Endothelial cell of umbilical vein (primary cell): ENCODE results near the gene TTBK1. TPM values are rescaled to one million over a fixed set of nuclear protein-coding genes. Genes with fewer than 3 reads are reported as not detected.

Experiments
- BruUV-seq: library from RNA; stranded (reverse); fragments of 400-500 nt; replicated peaks from 2 replicates; lab custom pipeline; 2021; lab: Mats Ljungman, UMichigan
- CTCF ChIA-PET: fragments of 300-600, 350-600 bp; sonication (Branson Sonifier 250); formaldehyde crosslinking; loops from one replicate; lab custom pipeline; 2021; ENCODE audit warnings: antibody characterized with exemption, inconsistent platforms; lab: Charles Lee
- POLR2A ChIA-PET: fragments of 300-600, 350-600 bp; sonication (Branson Sonifier 250); formaldehyde crosslinking; loops from one replicate; lab custom pipeline; 2021; ENCODE audit warnings: antibody characterized with exemption, inconsistent platforms; lab: Charles Lee
- DNase-seq: peaks from one replicate; pipeline ENCODE4 v3.0.0-alpha.2; 2011; ENCODE audit warnings: low read depth, low spot score
- FAIRE-seq: peaks from 2 replicates; lab custom pipeline; 2011; peaks lifted over from hg19 to GRCh38; lab: Jason Lieb, UNC
- H2AFZ ChIP-seq: 2 replicates; pipeline ENCODE4 v1.6.0; 2012; ENCODE audit warnings: low read depth, low read length, control low read depth, inconsistent platforms
- H3K27ac ChIP-seq: 2 replicates; pipeline ENCODE4 v1.5.1; 2011; ENCODE audit warnings: low read depth, mild to moderate bottlenecking, control low read depth, low read length, moderate library complexity; ENCODE audit not compliant: insufficient read depth
- H3K27me3 ChIP-seq, 2 experiments: 2 replicates each; pipeline versions ENCODE4 v1.6.0 to v1.6.1; 2011; ENCODE audit warnings: low read length in 2 of 2, mixed read lengths in 1 of 2; ENCODE audit not compliant: control insufficient read depth in 2 of 2, insufficient read depth in 2 of 2
- H3K36me3 ChIP-seq, 2 experiments: 2 replicates in 1 of 2; 3 replicates in 1 of 2; pipeline ENCODE4 v1.5.1; 2011; ENCODE audit warnings: low read length in 2 of 2, mild to moderate bottlenecking in 1 of 2, moderate library complexity in 1 of 2; ENCODE audit not compliant: control insufficient read depth in 2 of 2, insufficient read depth in 2 of 2; ENCODE audit errors: extremely low read depth in 1 of 2
- H3K4me1 ChIP-seq: 3 replicates; pipeline ENCODE4 v1.5.1; 2011; ENCODE audit warnings: mild to moderate bottlenecking, low read length; ENCODE audit not compliant: control insufficient read depth, insufficient read depth; ENCODE audit errors: extremely low read depth
- H3K4me2 ChIP-seq: 2 replicates; pipeline ENCODE4 v1.6.1; 2011; ENCODE audit warnings: low read length, control low read depth, mixed read lengths; ENCODE audit not compliant: insufficient read depth
- H3K4me3 ChIP-seq, 3 experiments: fragments of 200-600 bp in 1 of 3; sonication (generic), shearing (Covaris generic) in 1 of 3; replicated peaks in 1 of 3; 2 replicates each; pipeline ENCODE4 v1.5.1; 2011 to 2016; ENCODE audit warnings: control low read depth in 3 of 3, low read length in 3 of 3, mild to moderate bottlenecking in 2 of 3, inconsistent platforms in 1 of 3, low read depth in 1 of 3, moderate library complexity in 1 of 3; ENCODE audit not compliant: insufficient read depth in 1 of 3
- H3K79me2 ChIP-seq: 2 replicates; pipeline ENCODE4 v1.6.0; 2012; ENCODE audit warnings: low read length, inconsistent platforms; ENCODE audit not compliant: control insufficient read depth, insufficient read depth
- H3K9ac ChIP-seq: replicated peaks from 2 replicates; pipeline ENCODE3; 2011; ENCODE audit warnings: low read length, control low read depth; ENCODE audit not compliant: insufficient read depth; ENCODE audit errors: extremely low read depth
- H3K9me1 ChIP-seq: replicated peaks from 3 replicates; pipeline ENCODE4 v1.6.0; 2011; ENCODE audit warnings: mild to moderate bottlenecking, low read length; ENCODE audit not compliant: control insufficient read depth, insufficient read depth; ENCODE audit errors: extremely low read depth
- H3K9me3 ChIP-seq: replicated peaks from 2 replicates; pipeline ENCODE4 v1.5.1; 2012; ENCODE audit warnings: low read length, inconsistent platforms; ENCODE audit not compliant: control insufficient read depth, insufficient read depth
- H4K20me1 ChIP-seq: replicated peaks from 2 replicates; pipeline ENCODE3; 2011; ENCODE audit warnings: mild to moderate bottlenecking, low read length; ENCODE audit not compliant: control insufficient read depth, insufficient read depth; ENCODE audit errors: extremely low read depth
- CTCF ChIP-seq, 2 donors: IDR thresholded peaks; 1 replicate in 1 of 2; 2 replicates in 1 of 2; pipeline ENCODE4 v1.5.1; 2011; ENCODE audit warnings: low read length in 2 of 2, mild to moderate bottlenecking in 2 of 2, moderate library complexity in 2 of 2, control low read depth in 1 of 2, inconsistent platforms in 1 of 2, low read depth in 1 of 2; ENCODE audit not compliant: insufficient read depth in 1 of 2; ENCODE audit errors: extremely low read depth in 1 of 2
- EZH2 ChIP-seq: IDR thresholded peaks from 2 replicates; pipeline ENCODE4 v1.6.1; 2012; ENCODE audit warnings: borderline replicate concordance, low read depth, mild to moderate bottlenecking, moderate library complexity, low read length, inconsistent platforms; ENCODE audit not compliant: severe bottlenecking
- FOS ChIP-seq: IDR thresholded peaks from 2 replicates; pipeline ENCODE4 v1.6.1; 2011; ENCODE audit warnings: mild to moderate bottlenecking, low read length, moderate library complexity, borderline replicate concordance; ENCODE audit not compliant: insufficient read depth
- GATA2 ChIP-seq: IDR thresholded peaks from 2 replicates; pipeline ENCODE4 v1.7.0; 2011; ENCODE audit warnings: low read depth, mild to moderate bottlenecking, moderate library complexity, mixed read lengths, low read length; ENCODE audit not compliant: insufficient read length, insufficient read depth
- JUN ChIP-seq: IDR thresholded peaks from 2 replicates; pipeline ENCODE4 v1.6.1; 2011; ENCODE audit warnings: borderline replicate concordance, low read depth; ENCODE audit not compliant: insufficient read length, insufficient read depth
- MAX ChIP-seq: IDR thresholded peaks from 2 replicates; pipeline ENCODE4 v1.6.1; 2011; ENCODE audit not compliant: insufficient read depth, insufficient read length
- dilution Hi-C: fragments of 300-500 bp; cut with MboI; formaldehyde crosslinking; loops from one replicate; pipeline ENCODE4 v1.15.0; 2019; ENCODE audit warnings: low sequenced_read_pairs; ENCODE audit not compliant: extremely low pct_ligation_motif_present
- intact Hi-C: fragments of 100-400 bp; cut with micrococcal nuclease; formaldehyde crosslinking; loops from one replicate; pipeline ENCODE4 v1.10.0; 2022
- polyA plus RNA-seq, 4 experiments: library from polyadenylated mRNA; depleted of rRNA in 3 of 4; stranded (reverse) in 3 of 4; unstranded in 1 of 4; fragments of >200 nt; gene quantifications; 2 replicates each; pipeline versions ENCODE4 v1.2.1 to v1.2.3, GENCODE V29; 2011 to 2012; ENCODE audit warnings: missing spikeins in 1 of 4
- total RNA-seq: library from RNA; stranded (reverse); gene quantifications from 2 replicates; pipeline ENCODE4 v1.2.3, GENCODE V29; 2021

TTBK1 gene
- total and polyA plus RNA-seq, 2 donors (not counting 3 experiments of a cell fraction or from before 2014, with no cell fraction given): 0.06 TPM; not detected in 1

DNA sequence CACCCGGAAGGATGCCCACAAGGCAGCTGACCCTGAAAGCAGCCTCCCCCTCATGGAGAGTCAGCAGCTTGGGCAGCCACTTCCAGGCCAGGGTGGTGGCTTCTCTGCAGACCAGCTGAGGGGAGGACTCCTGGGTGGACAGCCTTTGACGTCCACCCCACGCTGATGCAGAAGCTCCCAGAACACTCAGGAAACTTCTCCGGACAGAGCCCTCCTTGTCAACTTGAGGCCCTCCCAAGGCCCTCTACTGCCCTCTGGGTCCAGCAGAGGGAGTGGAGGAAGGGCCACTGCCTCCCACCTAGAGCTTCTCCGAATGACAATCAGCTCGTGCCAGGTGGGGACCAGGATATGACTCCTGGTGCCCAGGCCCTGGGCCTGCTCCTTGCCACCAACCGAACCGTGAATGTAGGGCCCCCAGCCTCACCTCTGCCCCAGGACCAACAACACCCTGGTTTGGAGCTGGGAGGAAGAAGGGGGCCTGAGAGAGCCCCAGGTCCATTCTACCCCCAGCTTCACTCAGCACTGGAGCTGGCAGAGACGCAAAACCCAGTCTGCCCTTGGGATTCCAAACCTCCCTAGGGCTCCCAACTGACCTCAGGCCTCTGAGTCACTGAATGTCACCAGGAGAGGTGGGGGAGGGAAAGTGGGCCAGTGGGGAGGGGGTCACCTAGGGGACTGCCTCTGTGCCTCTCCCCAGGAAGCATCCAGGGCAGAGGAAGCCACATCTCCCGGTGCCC lies 43.9 kb downstream of the TTBK1 start:
- Histone ChIP-seq H3K79me2 (no peaks in the 10 kb centered on the region), H3K9me1 (no peaks in the 10 kb centered on the region), H4K20me1 (no peaks in the 10 kb centered on the region), H3K9ac (no peak overlapping the region), H2AFZ (no peak overlapping the region), H3K27ac (no peak overlapping the region), H3K9me3 (no peaks in the 10 kb centered on the region), H3K4me2 (no peak overlapping the region), H3K4me1 (no peaks in the 10 kb centered on the region), H3K27me3 (peaks cover 7 to 14% of the 10 kb centered on the region in 2 experiments), H3K4me3 (no peak overlapping the region), H3K36me3 (no peaks in the 10 kb centered on the region)
- no TSS peak for BruUV-seq
- DNase-seq (no peak), FAIRE-seq (no peak)
- intact Hi-C loops: no loop called here
- no peak for TF ChIP-seq EZH2
- TF ChIP-seq MAX: no peak
- no peak for TF ChIP-seq GATA2
- TF ChIP-seq FOS: no peak
- no peak for TF ChIP-seq CTCF (IDR thresholded peaks at IDR 0.05; ENCODE audit: extremely low read depth in 1 of 2, insufficient read depth in 1 of 2, low read depth in 1 of 2, low read length in 2 of 2)
- no peak for TF ChIP-seq JUN
- ChIA-PET POLR2A (no interaction called here), CTCF (interaction anchor here (1.2 to 1.4 kb wide), 2 partner anchors 10 to 58 kb away, joined by 3 to 4 read pairs; partner anchors contain the start of gene DNPH1)
- dilution Hi-C loops: no loop called here
